OCI-LY7 (cell line): ENCODE data around the gene APOC4. TPM values are rescaled to one million over a fixed set of nuclear protein-coding genes. Genes with fewer than 3 reads are reported as not detected.
"Not testable (repeated sequence)": the region's sequence is repeated elsewhere in the genome, so short reads cannot be mapped to it uniquely, and the experiment has no call there.

Experiments used
- BruUV-seq: library from RNA; stranded (reverse); fragments of 400-500 nt; replicated peaks from 2 replicates; lab custom pipeline; 2021; lab: Mats Ljungman, UMichigan
- CTCF ChIA-PET: fragments of 300-600 bp; sonication (Branson Sonifier 250); formaldehyde crosslinking; loops from one replicate; lab custom pipeline; 2022; ENCODE audit warnings: antibody characterized with exemption; ENCODE audit not compliant: unreplicated experiment; lab: Charles Lee
- POLR2A ChIA-PET: fragments of 300-600 bp; sonication (Branson Sonifier 250); formaldehyde crosslinking; loops from one replicate; lab custom pipeline; 2022; ENCODE audit warnings: antibody characterized with exemption; lab: Charles Lee
- DNase-seq: peaks from one replicate; pipeline ENCODE4 v3.0.0-alpha.2; 2015; ENCODE audit warnings: low spot score
- H2AFZ ChIP-seq: fragments of 200-600 bp; sonication (generic), shearing (Covaris generic); 2 replicates; pipeline ENCODE4 v1.6.1; 2014; ENCODE audit warnings: mild to moderate bottlenecking, antibody characterized with exemption, low read length, moderate library complexity
- H3K27ac ChIP-seq: fragments of 200-600 bp; sonication (generic); 2 replicates; pipeline ENCODE4 v1.5.1; 2014; ENCODE audit warnings: mixed run types, low read depth, mild to moderate bottlenecking, moderate library complexity, low read length, inconsistent platforms; ENCODE audit not compliant: poor library complexity, severe bottlenecking
- H3K36me3 ChIP-seq: fragments of 200-600 bp; sonication (generic); 2 replicates; pipeline ENCODE4 v1.6.1; 2014; ENCODE audit warnings: mild to moderate bottlenecking, antibody characterized with exemption, low read length, moderate library complexity, mixed read lengths; ENCODE audit not compliant: insufficient read depth
- H3K4me1 ChIP-seq: fragments of 200-600 bp; sonication (generic); 2 replicates; pipeline ENCODE4 v1.5.1; 2014; ENCODE audit warnings: mild to moderate bottlenecking, low read length; ENCODE audit not compliant: insufficient read depth, poor library complexity, severe bottlenecking
- H3K4me2 ChIP-seq: fragments of 200-600 bp; sonication (generic); 2 replicates; pipeline ENCODE4 v1.6.1; 2014; ENCODE audit warnings: mild to moderate bottlenecking, low read length
- H3K4me3 ChIP-seq: fragments of 200-600 bp; sonication (generic); 2 replicates; pipeline ENCODE4 v1.5.1; 2014; ENCODE audit warnings: mild to moderate bottlenecking, low read depth, low read length; ENCODE audit not compliant: poor library complexity, severe bottlenecking
- H3K79me2 ChIP-seq: fragments of 200-600 bp; sonication (generic); 2 replicates; pipeline ENCODE4 v1.6.1; 2016; ENCODE audit warnings: low read depth, mild to moderate bottlenecking, low read length, moderate library complexity, mixed read lengths; ENCODE audit not compliant: insufficient read depth
- H3K9me2 ChIP-seq: fragments of 200-600 bp; sonication (generic); 2 replicates; pipeline ENCODE4 v1.6.1; 2016; ENCODE audit warnings: mild to moderate bottlenecking, low read length, mixed read lengths; ENCODE audit not compliant: insufficient read depth
- H3K9me3 ChIP-seq: fragments of 200-600 bp; sonication (generic); 2 replicates; pipeline ENCODE4 v1.6.1; 2014; ENCODE audit warnings: mild to moderate bottlenecking, mixed run types, low read length, mixed read lengths
- H4K20me1 ChIP-seq: fragments of 200-600 bp; sonication (generic); 2 replicates; pipeline ENCODE4 v1.6.1; 2014; ENCODE audit warnings: mild to moderate bottlenecking, antibody characterized with exemption, low read length, moderate library complexity, mixed read lengths; ENCODE audit not compliant: insufficient read depth
- EZH2phosphoT487 ChIP-seq: fragments of 200-600 bp; sonication (generic); IDR thresholded peaks from 2 replicates; pipeline ENCODE4 v1.6.1; 2018; ENCODE audit warnings: low read depth, borderline replicate concordance, mild to moderate bottlenecking, mixed run types, antibody characterized with exemption, low read length, moderate library complexity, mixed read lengths
- intact Hi-C: fragments of 100-400 bp; cut with micrococcal nuclease; formaldehyde crosslinking; loops from one replicate; pipeline ENCODE4 v1.10.0; 2022; ENCODE audit not compliant: unreplicated experiment
- total RNA-seq, 2 experiments: library from RNA; depleted of rRNA in 1 of 2; stranded (reverse); fragments of >200 nt in 1 of 2; shearing (Covaris generic) in 1 of 2; gene quantifications; 2 replicates each; pipeline ENCODE4 v1.2.3, GENCODE V29; 2014 to 2022
- TF ChIP-seq, protein P1 (sequence below): fragments of 200-600 bp; sonication (generic); conservative IDR thresholded peaks from 2 replicates; pipeline ENCODE4 v1.5.1; 2014; ENCODE audit warnings: mild to moderate bottlenecking, antibody characterized with exemption, low read length, moderate library complexity, mixed read lengths

APOC4 gene
- total RNA-seq, 2 experiments from 2014 or later: not detected

DNA sequence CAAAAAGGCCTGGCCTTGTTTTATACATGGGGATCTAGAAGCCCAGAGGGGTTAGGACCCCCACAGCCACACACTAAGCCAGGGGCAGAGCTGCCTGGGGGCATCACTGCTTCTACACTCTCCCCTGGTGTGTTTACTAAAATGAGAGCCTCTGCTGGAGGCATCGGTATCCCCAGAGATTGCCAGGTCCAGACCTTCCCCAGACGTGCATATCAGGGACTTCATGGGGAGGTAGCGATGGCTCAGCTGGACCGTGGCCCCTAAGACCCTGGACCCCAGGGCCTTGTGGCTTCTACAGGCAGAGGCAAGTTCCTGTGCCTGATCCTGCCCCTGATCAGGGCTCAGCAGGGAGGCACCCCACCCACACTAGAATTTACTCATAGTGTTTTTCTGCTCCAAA lies 26.6 kb downstream of the APOC4 start:
- H3K27ac ChIP-seq: no peak overlapping the region
- H3K36me3 ChIP-seq: peaks cover 78% of the 10 kb centered on the region
- DNase-seq: no peak
- no peaks in the 10 kb centered on the region for H3K9me2 ChIP-seq
- BruUV-seq: TSS peak; percentile 63
- no peaks in the 10 kb centered on the region for H3K9me3 ChIP-seq
- TF ChIP-seq, protein P1, sequence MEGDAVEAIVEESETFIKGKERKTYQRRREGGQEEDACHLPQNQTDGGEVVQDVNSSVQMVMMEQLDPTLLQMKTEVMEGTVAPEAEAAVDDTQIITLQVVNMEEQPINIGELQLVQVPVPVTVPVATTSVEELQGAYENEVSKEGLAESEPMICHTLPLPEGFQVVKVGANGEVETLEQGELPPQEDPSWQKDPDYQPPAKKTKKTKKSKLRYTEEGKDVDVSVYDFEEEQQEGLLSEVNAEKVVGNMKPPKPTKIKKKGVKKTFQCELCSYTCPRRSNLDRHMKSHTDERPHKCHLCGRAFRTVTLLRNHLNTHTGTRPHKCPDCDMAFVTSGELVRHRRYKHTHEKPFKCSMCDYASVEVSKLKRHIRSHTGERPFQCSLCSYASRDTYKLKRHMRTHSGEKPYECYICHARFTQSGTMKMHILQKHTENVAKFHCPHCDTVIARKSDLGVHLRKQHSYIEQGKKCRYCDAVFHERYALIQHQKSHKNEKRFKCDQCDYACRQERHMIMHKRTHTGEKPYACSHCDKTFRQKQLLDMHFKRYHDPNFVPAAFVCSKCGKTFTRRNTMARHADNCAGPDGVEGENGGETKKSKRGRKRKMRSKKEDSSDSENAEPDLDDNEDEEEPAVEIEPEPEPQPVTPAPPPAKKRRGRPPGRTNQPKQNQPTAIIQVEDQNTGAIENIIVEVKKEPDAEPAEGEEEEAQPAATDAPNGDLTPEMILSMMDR: no peak
- no peak for TF ChIP-seq EZH2phosphoT487
- no peak overlapping the region for H3K4me2 ChIP-seq
- H2AFZ ChIP-seq: no peak overlapping the region
- intact Hi-C loops: no loop called here
- CTCF ChIA-PET: no interaction called here
- H3K4me3 ChIP-seq: no peak overlapping the region
- peaks cover 10% of the 10 kb centered on the region; the same call in 1 of the 2 replicates for H3K79me2 ChIP-seq
- POLR2A ChIA-PET: no interaction called here
- H3K4me1 ChIP-seq: no peaks in the 10 kb centered on the region
- no peaks in the 10 kb centered on the region for H4K20me1 ChIP-seq

DNA sequence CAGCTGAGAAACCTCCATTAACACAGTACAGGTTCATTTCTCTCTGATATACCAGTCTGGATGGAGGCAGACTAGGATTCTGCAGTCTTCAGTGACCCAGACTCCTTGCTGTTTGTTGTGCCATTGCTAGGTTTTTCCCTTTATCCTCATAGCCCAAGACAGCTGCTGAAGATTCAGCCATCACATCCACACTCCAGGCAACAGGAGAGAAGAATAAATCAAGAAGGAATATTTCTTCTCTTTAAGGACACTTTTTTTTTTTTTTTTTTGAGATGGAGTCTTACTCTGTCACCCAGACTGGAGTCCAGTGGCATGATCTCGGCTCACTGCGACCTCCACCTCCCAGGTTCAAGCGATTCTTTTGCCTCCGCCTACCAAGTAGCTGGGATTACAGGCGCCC lies 27.4 kb downstream of the APOC4 start:
- TF ChIP-seq, protein P1: no peak
- TF ChIP-seq EZH2phosphoT487: no peak
- no TSS peak for BruUV-seq
- Histone ChIP-seq H3K9me2 (no peaks in the 10 kb centered on the region), H3K4me1 (no peaks in the 10 kb centered on the region), H3K9me3 (no peaks in the 10 kb centered on the region), H3K27ac (no peak overlapping the region), H3K79me2 (peaks cover 10% of the 10 kb centered on the region; the same call in 1 of the 2 replicates), H3K36me3 (peaks cover 78% of the 10 kb centered on the region), H4K20me1 (no peaks in the 10 kb centered on the region), H3K4me3 (no peak overlapping the region), H2AFZ (no peak overlapping the region), H3K4me2 (no peak overlapping the region)
- ChIA-PET CTCF (no interaction called here), POLR2A (no interaction called here)
- DNase-seq: no peak
- intact Hi-C loops: no loop called here

DNA sequence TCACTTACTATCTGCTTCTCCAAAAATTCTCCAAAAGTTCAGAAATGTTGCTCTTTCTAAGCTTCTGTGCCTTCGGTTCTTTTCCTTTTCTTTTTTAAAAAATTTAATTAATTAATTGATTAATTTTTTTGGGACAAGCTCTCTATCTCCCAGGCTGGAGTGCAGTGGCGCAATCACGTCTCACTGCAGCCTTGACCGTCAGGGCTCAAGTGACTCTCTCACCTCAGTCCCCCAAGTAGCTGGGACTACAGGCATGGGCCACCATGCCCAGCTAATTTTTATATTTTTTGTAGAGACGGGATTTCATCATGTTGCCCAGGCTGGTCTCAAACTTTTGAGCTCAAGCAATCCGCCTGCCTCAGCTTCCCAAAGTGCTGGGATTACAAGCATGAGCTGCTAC lies 29.4 kb downstream of the APOC4 start:
- H3K4me1 ChIP-seq, intact Hi-C loops, BruUV-seq, H2AFZ ChIP-seq, H3K4me2 ChIP-seq, H4K20me1 ChIP-seq, DNase-seq, H3K4me3 ChIP-seq, H3K9me2 ChIP-seq, H3K79me2 ChIP-seq, H3K27ac ChIP-seq, H3K9me3 ChIP-seq: not testable (repeated sequence)
- ChIA-PET CTCF (interaction anchor here (0.7 kb wide), 1 partner anchor 14 kb away, joined by 3 read pairs; no protein-coding TSS in a partner anchor), POLR2A (interaction anchor here (0.9 kb wide), 1 partner anchor 15 kb away, joined by 5 read pairs; no protein-coding TSS in a partner anchor)
- peaks cover 80% of the 10 kb centered on the region for H3K36me3 ChIP-seq
